Measurements from ENCODE around the gene GABRR2.

DNA sequence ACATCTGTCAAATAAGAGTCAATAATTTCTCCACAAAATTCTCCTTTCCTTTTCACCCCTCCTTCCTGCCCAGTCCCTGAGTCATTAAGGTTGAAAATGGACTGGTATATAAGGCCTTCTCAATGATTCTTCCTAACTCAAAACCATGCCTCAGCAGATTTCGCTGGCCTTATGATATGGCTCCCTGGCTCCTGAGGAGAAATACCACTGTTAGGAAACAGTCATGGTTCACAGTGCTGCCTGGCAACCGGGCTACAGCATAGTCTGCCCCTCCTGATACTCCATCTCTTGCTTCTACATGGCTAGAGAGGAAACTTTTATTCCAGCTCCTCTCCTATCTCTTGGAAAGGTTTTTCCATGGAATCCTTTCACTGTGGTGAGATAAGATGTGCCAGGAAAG is 32.7 kb upstream of the GABRR2 start:
- TF ChIP-seq CTCF (IDR thresholded peaks at IDR 0.05; ENCODE audit: low read length) (no peak), EZH2 (optimal IDR thresholded peaks at IDR 0.05; ENCODE audit: low read depth, low read length) (no peak)
